H1 (cell line): ENCODE measurements around the gene NPTN. TPM values are rescaled to one million over a fixed set of nuclear protein-coding genes. Genes with fewer than 3 reads are reported as not detected.

Experiments
- CTCF ChIA-PET: fragments of 300-600 bp; sonication (Branson Sonifier 250); formaldehyde crosslinking; loops from one replicate; lab custom pipeline; 2021; ENCODE audit not compliant: partially characterized antibody; lab: Charles Lee
- POLR2A ChIA-PET: fragments of 300-600 bp; sonication (Branson Sonifier 250); formaldehyde crosslinking; loops from one replicate; lab custom pipeline; 2021; ENCODE audit warnings: inconsistent platforms; ENCODE audit not compliant: partially characterized antibody; lab: Charles Lee
- DNase-seq, 2 experiments: peaks; one replicate each; pipeline versions ENCODE4 v3.0.0 to v3.0.0-alpha.2; 2010 to 2022; ENCODE audit warnings: low spot score in 2 of 2, low read depth in 1 of 2, mixed read lengths in 1 of 2
- FAIRE-seq: peaks from 2 replicates; lab custom pipeline; 2011; peaks lifted over from hg19 to GRCh38; lab: Jason Lieb, UNC
- H2AFZ ChIP-seq: 2 replicates; pipeline ENCODE4 v1.8.1; 2012; ENCODE audit warnings: low read length, inconsistent platforms
- H2AK5ac ChIP-seq: 2 replicates; pipeline ENCODE4 v1.6.1; 2013; ENCODE audit warnings: low read depth, low read length
- H2BK120ac ChIP-seq: replicated peaks from 2 replicates; pipeline ENCODE3; 2013; ENCODE audit warnings: low read depth, low read length, inconsistent platforms
- H2BK12ac ChIP-seq: 2 replicates; pipeline ENCODE4 v1.6.1; 2013; ENCODE audit warnings: low read depth, low read length
- H2BK15ac ChIP-seq: 2 replicates; pipeline ENCODE4 v1.6.1; 2013; ENCODE audit warnings: low read length
- H2BK20ac ChIP-seq: 2 replicates; pipeline ENCODE4 v1.6.1; 2013; ENCODE audit warnings: low read length
- H2BK5ac ChIP-seq: 2 replicates; pipeline ENCODE4 v1.6.1; 2013; ENCODE audit warnings: low read depth, low read length
- H3K14ac ChIP-seq: 2 replicates; pipeline ENCODE4 v1.6.1; 2013; ENCODE audit warnings: inconsistent platforms; ENCODE audit not compliant: insufficient read length
- H3K18ac ChIP-seq: 2 replicates; pipeline ENCODE4 v1.6.1; 2013; ENCODE audit warnings: low read length; ENCODE audit errors: extremely low read depth
- H3K23ac ChIP-seq: 2 replicates; pipeline ENCODE4 v1.6.1; 2013; ENCODE audit warnings: inconsistent platforms; ENCODE audit not compliant: insufficient read length
- H3K23me2 ChIP-seq: 2 replicates; pipeline ENCODE4 v1.6.1; 2013; ENCODE audit warnings: low read depth, low read length
- H3K27ac ChIP-seq: 2 replicates; pipeline ENCODE4 v1.6.1; 2011; ENCODE audit warnings: low read depth, low read length, inconsistent platforms
- H3K27me3 ChIP-seq, 4 experiments: replicated peaks in 1 of 4; 1 replicate in 1 of 4; 2 replicates in 3 of 4; pipeline versions ENCODE4 v1.6.1 to v1.8.1; 2011 to 2013; ENCODE audit warnings: low read length in 3 of 4, mild to moderate bottlenecking in 3 of 4, inconsistent platforms in 2 of 4, mixed read lengths in 2 of 4, moderate library complexity in 1 of 4; ENCODE audit not compliant: control insufficient read depth in 3 of 4, insufficient read depth in 3 of 4; ENCODE audit errors: extremely low read depth in 1 of 4
- H3K36me3 ChIP-seq, 4 experiments: 2 replicates each; pipeline versions ENCODE4 v1.6.1 to v1.8.1; 2011 to 2013; ENCODE audit warnings: mild to moderate bottlenecking in 4 of 4, low read length in 3 of 4, moderate library complexity in 2 of 4, control low read depth in 1 of 4, inconsistent platforms in 1 of 4; ENCODE audit not compliant: insufficient read depth in 4 of 4, control insufficient read depth in 2 of 4
- H3K4ac ChIP-seq: replicated peaks from 2 replicates; pipeline ENCODE3; 2013; ENCODE audit warnings: low read length, low read depth, mixed read lengths, inconsistent platforms; ENCODE audit not compliant: insufficient read length
- H3K4me1 ChIP-seq, 4 experiments: replicated peaks in 1 of 4; 1 replicate in 1 of 4; 2 replicates in 3 of 4; pipeline versions ENCODE4 v1.6.1 to v1.8.1; 2011 to 2013; ENCODE audit warnings: low read length in 3 of 4, inconsistent platforms in 2 of 4, mixed read lengths in 1 of 4; ENCODE audit not compliant: insufficient read depth in 4 of 4, control insufficient read depth in 3 of 4
- H3K4me2 ChIP-seq, 2 experiments: 2 replicates each; pipeline versions ENCODE4 v1.6.1 to v1.8.1; 2011 to 2013; ENCODE audit warnings: low read depth in 2 of 2, low read length in 2 of 2, control low read depth in 1 of 2, inconsistent platforms in 1 of 2, mild to moderate bottlenecking in 1 of 2; ENCODE audit not compliant: insufficient read depth in 1 of 2
- H3K4me3 ChIP-seq, 4 experiments: fragments of 200-600, 300-600 bp in 1 of 4; sonication (generic), shearing (Covaris generic), sonication (Bioruptor Twin) in 1 of 4; 2 replicates each; pipeline versions ENCODE4 v1.5.1 to v1.8.1; 2011 to 2016; ENCODE audit warnings: low read length in 4 of 4, low read depth in 3 of 4, control low read depth in 2 of 4, inconsistent platforms in 2 of 4, mild to moderate bottlenecking in 2 of 4, mixed read lengths in 1 of 4, moderate library complexity in 1 of 4; ENCODE audit not compliant: insufficient read depth in 2 of 4; ENCODE audit errors: extremely low read depth in 1 of 4
- H3K56ac ChIP-seq: replicated peaks from 2 replicates; pipeline ENCODE3; 2013; ENCODE audit warnings: low read depth, mild to moderate bottlenecking, mixed read lengths, low read length, inconsistent platforms; ENCODE audit not compliant: insufficient read length
- H3K79me1 ChIP-seq: 2 replicates; pipeline ENCODE4 v1.6.1; 2013; ENCODE audit warnings: low read depth, low read length, control low read depth
- H3K79me2 ChIP-seq, 2 experiments: 2 replicates each; pipeline versions ENCODE4 v1.6.1 to v1.8.1; 2012 to 2013; ENCODE audit warnings: low read length in 2 of 2, mild to moderate bottlenecking in 2 of 2, inconsistent platforms in 1 of 2; ENCODE audit not compliant: insufficient read depth in 2 of 2, control insufficient read depth in 1 of 2
- H3K9ac ChIP-seq, 4 experiments: replicated peaks in 1 of 4; 1 replicate in 1 of 4; 2 replicates in 3 of 4; pipeline versions ENCODE4 v1.6.1 to v1.8.1; 2011 to 2013; ENCODE audit warnings: low read depth in 3 of 4, low read length in 3 of 4, control low read depth in 2 of 4, mild to moderate bottlenecking in 2 of 4, moderate library complexity in 2 of 4, inconsistent platforms in 1 of 4; ENCODE audit errors: extremely low read depth in 1 of 4
- H3K9me3 ChIP-seq, 2 experiments: 2 replicates each; pipeline versions ENCODE4 v1.6.1 to v1.8.1; 2012 to 2013; ENCODE audit warnings: mild to moderate bottlenecking in 2 of 2, moderate library complexity in 2 of 2, control low read depth in 1 of 2, inconsistent platforms in 1 of 2, low read depth in 1 of 2, low read length in 1 of 2, mixed read lengths in 1 of 2; ENCODE audit not compliant: insufficient read depth in 2 of 2
- H4K20me1 ChIP-seq, 2 experiments: replicated peaks in 1 of 2; 2 replicates each; pipeline versions ENCODE3 to v1.8.1; 2011 to 2013; ENCODE audit warnings: inconsistent platforms in 2 of 2, low read length in 2 of 2, mild to moderate bottlenecking in 1 of 2; ENCODE audit not compliant: insufficient read depth in 2 of 2, control insufficient read depth in 1 of 2
- H4K5ac ChIP-seq: 2 replicates; pipeline ENCODE4 v1.6.1; 2013; ENCODE audit warnings: low read length, low read depth, mixed read lengths, inconsistent platforms; ENCODE audit not compliant: insufficient read length
- H4K8ac ChIP-seq: 2 replicates; pipeline ENCODE4 v1.8.0; 2013; ENCODE audit warnings: mild to moderate bottlenecking, moderate library complexity, low read length, inconsistent platforms; ENCODE audit not compliant: insufficient read depth; ENCODE audit errors: extremely low read depth
- H4K91ac ChIP-seq: replicated peaks from 2 replicates; pipeline ENCODE3; 2013; ENCODE audit warnings: low read length, mixed read lengths, inconsistent platforms; ENCODE audit not compliant: insufficient read length
- E2F6 ChIP-seq: IDR thresholded peaks from 2 replicates; pipeline ENCODE4 v1.6.1; 2012; ENCODE audit warnings: inconsistent platforms
- MAX ChIP-seq: IDR thresholded peaks from 2 replicates; pipeline ENCODE4 v1.6.1; 2012; ENCODE audit warnings: inconsistent platforms
- RFX5 ChIP-seq: IDR thresholded peaks from 2 replicates; pipeline ENCODE4 v1.6.1; 2011; ENCODE audit warnings: low read depth, low read length, improper control_type of control experiment, borderline replicate concordance
- SIRT6 ChIP-seq: IDR thresholded peaks from one replicate; pipeline ENCODE4 v1.7.1; 2012; ENCODE audit warnings: low read length, inconsistent platforms
- WGBS, 2 experiments: shearing (Covaris generic) in 1 of 2; methylation state at CpG; one replicate each; pipeline versions ENCODE4 v1.1.6 to v1.1.7; 2013 to 2015; ENCODE audit warnings: low lambda C conversion rate in 2 of 2, mixed read lengths in 2 of 2, inconsistent platforms in 1 of 2, low coverage in 1 of 2, missing lambda C conversion rate in 1 of 2; ENCODE audit not compliant: insufficient replicate concordance in 2 of 2, insufficient coverage in 1 of 2, insufficient read length in 1 of 2; ENCODE audit errors: extremely low coverage in 1 of 2, missing lambda C conversion rate in 1 of 2; 5-methylcytosine and 5-hydroxymethylcytosine counted together
- polyA plus RNA-seq, 7 experiments: library from polyadenylated mRNA; depleted of rRNA in 3 of 7; stranded (reverse) in 5 of 7; unstranded in 2 of 7; fragments of >200 nt in 5 of 7; fragments of 200-250 nt in 2 of 7; gene quantifications; 1 replicate in 5 of 7; 2 replicates in 1 of 7; 4 replicates in 1 of 7; pipeline versions ENCODE4 v1.2.1 to v1.2.3, GENCODE V29; 2011 to 2013; ENCODE audit warnings: missing spikeins in 2 of 7, mixed read lengths in 2 of 7
- total RNA-seq: library from RNA; stranded (reverse); fragmentation: NEBNext Ultra II Directional; extraction: Animal tissue kit (Norgen Biotek cat#: 25700); gene quantifications from 2 replicates; pipeline ENCODE4 v1.2.1, GENCODE V29; 2021

NPTN gene
- total and polyA plus RNA-seq, 2 of the 8 experiments (the other 6 are each of a cell fraction or from before 2014, with no cell fraction given) = 67.0 to 113 TPM

- Histone ChIP-seq H3K4me1 (peaks cover 0 to 5% (median 0%) of the 10 kb centered on the region in 4 experiments; a peak in 2 of 7 replicates), H4K20me1 (no peaks in the 10 kb centered on the region), H3K9me3 (no peaks in the 10 kb centered on the region), H2BK12ac (no peak overlapping the region), H3K79me1 (no peaks in the 10 kb centered on the region), H3K14ac (no peak overlapping the region), H4K91ac (no peak overlapping the region), H3K9ac (no peak overlapping the region), H4K8ac (no peak overlapping the region), H2AFZ (no peak overlapping the region), H3K4me2 (no peak overlapping the region), H3K56ac (no peak overlapping the region), H2AK5ac (no peak overlapping the region), H3K4me3 (no peak overlapping the region), H3K79me2 (peaks cover 0 to 2% of the 10 kb centered on the region in 2 experiments; a peak in 2 of 4 replicates), H3K23me2 (peaks cover 2% of the 10 kb centered on the region; the same call in 1 of the 2 replicates), H2BK20ac (no peak overlapping the region), H2BK5ac (no peak overlapping the region), H3K23ac (no peak overlapping the region), H3K27ac (no peak overlapping the region), H3K4ac (no peak overlapping the region), H2BK120ac (no peak overlapping the region), H3K18ac (no peak overlapping the region), H4K5ac (no peak overlapping the region), H3K27me3 (no peaks in the 10 kb centered on the region; a peak in 1 of 7 replicates), H3K36me3 (no peaks in the 10 kb centered on the region), H2BK15ac (no peak overlapping the region)
- ChIA-PET CTCF (interaction anchor here (1.0 to 19.3 kb wide), 23 partner anchors 9 to 134 kb away, joined by 3 to 448 read pairs (median 10); no protein-coding TSS in a partner anchor), POLR2A (no interaction called here)
- FAIRE-seq (no peak), DNase-seq (no peak)
- TF ChIP-seq SIRT6 = no peak
- TF ChIP-seq MAX = 0 out of 2 replicates have a peak, but pooled peaks have one; percentile 28
- peak; percentile 61 for TF ChIP-seq E2F6
- TF ChIP-seq RFX5 = no peak
- WGBS, 2 experiments = 70% methylated on average over 2 of the region's 2 CpGs; no CpG with 5 or more reads in 1 of the 2 experiments
Measured at GRCh38 chr15:73637527-73637926, 4.3 kb upstream of the NPTN start.
